Memory B cell (primary cell): Measurements from ENCODE around the gene EFNA5.
"Not testable (repeated sequence)": the region's sequence is repeated elsewhere in the genome, so short reads cannot be mapped to it uniquely, and the experiment has no call there.

Source experiments
- ATAC-seq: fragments of 150-1000 bp; cut with Tn5 transposase; 2 replicates; pipeline ENCODE4 v1.10.0; 2021; ENCODE audit warnings: low read depth, mild to moderate bottlenecking, moderate library complexity
- DNase-seq, 2 donors: peaks; one replicate each; pipeline ENCODE4 v3.0.0; 2022; ENCODE audit warnings: low spot score in 2 of 2
- H3K27ac Mint-ChIP-seq: one replicate; pipeline ENCODE4 v1.8.0; 2022; ENCODE audit warnings: mild to moderate bottlenecking, moderate library complexity, mixed read lengths
- H3K27me3 Mint-ChIP-seq: one replicate; pipeline ENCODE4 v1.8.0; 2022; ENCODE audit warnings: mixed read lengths
- H3K36me3 Mint-ChIP-seq: one replicate; pipeline ENCODE4 v1.8.0; 2022; ENCODE audit warnings: mild to moderate bottlenecking, mixed read lengths
- H3K4me1 Mint-ChIP-seq: one replicate; pipeline ENCODE4 v1.8.0; 2022; ENCODE audit warnings: mixed read lengths
- H3K4me3 Mint-ChIP-seq: one replicate; pipeline ENCODE4 v1.8.0; 2022; ENCODE audit warnings: mild to moderate bottlenecking, moderate library complexity, mixed read lengths
- H3K9me3 Mint-ChIP-seq: one replicate; pipeline ENCODE4 v1.8.0; 2022; ENCODE audit warnings: mixed read lengths

The EFNA5 gene

DNA sequence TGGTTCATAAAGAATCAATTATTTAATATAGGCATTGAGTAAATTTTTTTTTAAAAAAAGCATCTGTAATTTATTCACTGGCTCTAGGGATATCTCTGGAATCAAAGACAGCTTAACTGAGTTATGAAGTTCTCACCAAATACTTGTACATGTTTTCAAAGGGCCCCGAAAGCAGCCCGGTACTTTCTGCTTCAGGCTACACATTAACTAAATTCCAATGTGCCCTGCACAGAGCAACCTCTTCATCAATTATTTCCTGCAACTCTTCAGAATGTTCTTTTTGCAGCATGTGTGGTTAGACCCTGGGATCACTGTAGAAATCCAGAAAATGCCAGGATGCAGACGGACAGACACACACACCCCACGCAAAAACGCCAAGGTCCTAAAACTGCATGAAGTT lies 209.0 kb downstream of the EFNA5 start:
- DNase-seq = no peak
- Mint-ChIP-seq H3K4me3 (no peak overlapping the region), H3K36me3 (no peaks in the 10 kb centered on the region), H3K9me3 (no peaks in the 10 kb centered on the region), H3K4me1 (no peaks in the 10 kb centered on the region), H3K27ac (no peak overlapping the region), H3K27me3 (no peaks in the 10 kb centered on the region)
- no peak for ATAC-seq

GRCh38 chr5:107460789-107461188 lies 209.9 kb downstream of the EFNA5 start:
- Mint-ChIP-seq H3K27me3 (no peaks in the 10 kb centered on the region), H3K4me3 (no peak overlapping the region), H3K27ac (no peak overlapping the region), H3K4me1 (no peaks in the 10 kb centered on the region), H3K36me3 (no peaks in the 10 kb centered on the region), H3K9me3 (no peaks in the 10 kb centered on the region)
- ATAC-seq (no peak), DNase-seq (no peak)

- no peak for DNase-seq
- no peaks in the 10 kb centered on the region for H3K36me3 Mint-ChIP-seq
- H3K4me1 Mint-ChIP-seq = no peaks in the 10 kb centered on the region
- no peak overlapping the region for H3K4me3 Mint-ChIP-seq
- H3K27me3 Mint-ChIP-seq = no peaks in the 10 kb centered on the region
- H3K27ac Mint-ChIP-seq = no peak overlapping the region
- no peaks in the 10 kb centered on the region for H3K9me3 Mint-ChIP-seq
- ATAC-seq = no peak
Measured at GRCh38 chr5:107459605-107460004, 211.1 kb downstream of the EFNA5 start.

DNA sequence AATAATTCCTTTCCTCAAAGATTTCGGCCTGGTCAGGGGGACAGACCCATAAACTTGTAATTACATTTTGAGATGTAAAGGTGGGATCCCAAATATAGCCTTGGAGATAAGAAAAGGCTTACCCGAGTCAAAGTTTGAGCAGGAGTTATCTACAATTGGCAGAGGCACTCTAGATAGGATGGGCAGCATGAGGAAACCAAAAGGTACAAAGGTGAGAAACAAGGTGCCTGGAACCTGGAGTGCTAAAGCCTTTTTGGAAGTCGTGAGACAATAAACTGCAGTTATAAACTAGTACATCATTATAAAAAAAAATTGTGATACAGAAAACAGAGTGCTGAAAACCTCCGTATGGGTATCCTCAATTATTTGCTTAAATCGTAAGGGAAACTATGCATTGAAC lies 212.4 kb downstream of the EFNA5 start:
- no peaks in the 10 kb centered on the region for H3K4me1 Mint-ChIP-seq
- H3K4me3 Mint-ChIP-seq = no peak overlapping the region
- no peak overlapping the region for H3K27ac Mint-ChIP-seq
- H3K27me3 Mint-ChIP-seq = no peaks in the 10 kb centered on the region
- no peaks in the 10 kb centered on the region for H3K36me3 Mint-ChIP-seq
- no peak for DNase-seq
- ATAC-seq = no peak
- H3K9me3 Mint-ChIP-seq = no peaks in the 10 kb centered on the region

DNA sequence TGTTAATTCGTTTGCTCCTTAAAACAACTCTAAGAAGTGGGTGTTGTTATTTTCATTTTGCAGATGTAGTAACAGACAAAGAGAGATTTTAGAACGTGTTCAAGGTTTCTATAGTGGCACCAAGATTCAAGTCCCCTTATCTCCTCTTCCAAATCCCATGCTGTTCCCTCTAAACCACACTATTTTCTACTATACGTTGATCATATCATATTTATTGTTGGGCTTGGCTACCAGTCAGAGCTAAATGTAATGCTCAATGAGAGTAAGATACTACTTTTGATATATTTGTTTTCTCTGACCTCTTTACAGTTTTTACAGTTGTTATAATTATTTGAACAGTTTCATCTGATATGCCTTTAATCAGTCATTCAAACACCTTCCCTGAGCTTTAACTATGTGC lies 212.9 kb downstream of the EFNA5 start:
- H3K27ac Mint-ChIP-seq = no peak overlapping the region
- H3K36me3 Mint-ChIP-seq = no peaks in the 10 kb centered on the region
- no peaks in the 10 kb centered on the region for H3K4me1 Mint-ChIP-seq
- no peak overlapping the region for H3K4me3 Mint-ChIP-seq
- ATAC-seq = no peak
- no peak for DNase-seq
- no peaks in the 10 kb centered on the region for H3K9me3 Mint-ChIP-seq
- H3K27me3 Mint-ChIP-seq = no peaks in the 10 kb centered on the region

DNA sequence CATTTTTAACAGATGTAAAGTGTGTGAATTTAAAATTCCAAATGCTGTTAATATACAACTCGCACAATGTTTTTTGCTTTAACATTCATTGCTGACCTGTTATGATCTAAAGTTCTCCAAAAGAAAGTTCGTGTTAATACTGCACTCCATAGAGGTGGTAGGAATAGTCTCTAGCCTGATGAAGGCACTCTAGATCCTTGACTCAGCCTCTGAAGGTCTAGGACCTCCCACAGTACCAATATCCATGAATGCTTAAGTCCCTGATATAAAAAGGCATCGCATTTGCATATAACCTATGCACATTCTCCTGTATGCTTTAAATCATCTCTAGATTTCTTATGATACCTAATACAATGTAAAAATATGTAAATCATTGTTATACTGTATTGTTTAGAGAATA lies 213.6 kb downstream of the EFNA5 start:
- Mint-ChIP-seq H3K27me3 (no peaks in the 10 kb centered on the region), H3K36me3 (no peaks in the 10 kb centered on the region), H3K4me1 (no peaks in the 10 kb centered on the region), H3K9me3 (no peaks in the 10 kb centered on the region), H3K27ac (no peak overlapping the region), H3K4me3 (no peak overlapping the region)
- ATAC-seq (no peak), DNase-seq (no peak)

DNA sequence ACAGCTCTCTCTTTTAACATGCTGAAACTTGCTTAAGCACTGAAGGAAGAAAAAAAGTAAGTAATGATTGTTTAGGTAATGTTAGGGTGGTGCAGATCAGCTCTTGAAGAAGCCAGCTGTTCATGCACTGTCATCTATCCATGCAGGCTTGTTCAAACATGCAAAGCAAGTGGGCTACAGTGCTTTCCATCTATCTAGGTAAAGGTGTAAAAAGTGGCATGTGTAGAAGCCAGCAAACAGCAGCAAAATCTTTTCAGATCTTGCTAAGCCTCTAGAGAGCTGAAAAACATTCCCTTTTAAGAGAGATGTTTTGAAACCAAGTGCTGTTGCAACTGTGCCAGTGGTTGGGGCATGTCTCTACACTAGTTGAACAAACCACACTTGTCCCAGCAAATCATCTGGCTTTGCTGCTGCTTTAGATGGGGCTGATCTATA lies 214.4 kb downstream of the EFNA5 start:
- ATAC-seq = no peak

DNA sequence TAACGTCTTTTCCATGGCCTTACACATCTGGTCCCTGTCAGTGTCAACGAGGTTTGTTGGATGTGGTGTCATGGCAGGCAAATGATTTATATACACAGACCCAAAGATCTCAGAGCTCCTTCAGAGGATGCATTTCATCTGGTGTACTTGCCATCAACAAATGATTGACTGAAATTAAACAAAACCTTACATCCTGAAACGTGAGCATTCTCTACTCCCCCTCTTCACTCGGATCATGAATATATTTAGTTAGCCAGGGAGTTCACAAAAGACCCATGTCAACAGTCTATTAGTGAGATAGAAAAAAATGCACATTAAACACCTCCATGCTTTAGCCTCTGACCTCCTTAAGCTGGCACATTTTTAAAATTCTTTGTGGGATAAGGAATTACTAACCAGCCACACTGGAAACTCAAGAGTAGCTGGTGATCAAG lies 215.6 kb downstream of the EFNA5 start:
- ATAC-seq = no peak
- Mint-ChIP-seq H3K27me3 (no peaks in the 10 kb centered on the region), H3K4me3 (no peak overlapping the region), H3K4me1 (no peaks in the 10 kb centered on the region), H3K27ac (no peak overlapping the region), H3K9me3 (peaks cover 4% of the 10 kb centered on the region), H3K36me3 (no peaks in the 10 kb centered on the region)
- DNase-seq = no peak

More for the DNA sequence above, 214.4 kb downstream of the EFNA5 start:
- H3K9me3 Mint-ChIP-seq = peaks cover 4% of the 10 kb centered on the region
- no peak overlapping the region for H3K27ac Mint-ChIP-seq
- H3K4me1 Mint-ChIP-seq = no peaks in the 10 kb centered on the region
- H3K36me3 Mint-ChIP-seq = no peaks in the 10 kb centered on the region
- H3K27me3 Mint-ChIP-seq = no peaks in the 10 kb centered on the region
- no peak for DNase-seq
- no peak overlapping the region for H3K4me3 Mint-ChIP-seq

DNA sequence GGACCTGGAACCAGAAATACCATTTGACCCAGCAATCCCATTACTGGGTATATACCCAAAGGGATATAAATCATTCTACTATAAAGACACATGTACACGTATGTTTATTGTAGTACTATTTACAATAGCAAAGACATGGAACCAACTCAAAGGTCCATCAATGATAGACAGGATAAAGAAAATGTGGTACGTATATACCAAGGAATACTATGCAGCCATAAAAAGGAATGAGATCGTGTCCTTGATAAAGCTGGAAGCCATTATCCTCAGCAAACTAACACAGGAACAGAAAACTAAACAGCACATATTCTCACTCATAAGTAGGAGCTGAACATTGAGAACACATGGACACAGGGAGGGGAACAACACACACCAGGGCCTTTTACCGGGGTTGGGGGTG lies 218.9 kb downstream of the EFNA5 start:
- H3K36me3 Mint-ChIP-seq, H3K4me3 Mint-ChIP-seq, ATAC-seq, H3K27ac Mint-ChIP-seq, H3K9me3 Mint-ChIP-seq, DNase-seq, H3K4me1 Mint-ChIP-seq, H3K27me3 Mint-ChIP-seq: not testable (repeated sequence)

DNA sequence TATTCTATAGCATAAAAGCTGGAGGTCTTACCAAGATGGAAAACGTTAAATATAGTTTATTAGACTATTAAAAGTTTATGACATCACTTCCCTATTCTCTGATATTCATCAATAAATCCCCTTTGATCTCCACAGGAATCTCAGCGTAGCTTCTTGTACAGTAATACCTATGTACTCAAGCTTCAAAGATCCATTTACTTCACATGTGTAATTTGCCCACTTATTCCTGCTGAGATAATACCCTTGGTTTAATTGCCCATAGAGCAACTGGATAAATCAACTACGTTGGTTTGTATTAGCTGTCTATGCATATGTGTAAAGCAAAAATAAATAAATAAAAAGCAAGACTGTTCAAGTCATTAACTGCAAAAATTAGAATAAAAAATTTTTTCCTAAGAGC lies 219.7 kb downstream of the EFNA5 start:
- DNase-seq = no peak
- H3K36me3 Mint-ChIP-seq = no peaks in the 10 kb centered on the region
- H3K27ac Mint-ChIP-seq = no peak overlapping the region
- H3K27me3 Mint-ChIP-seq = no peaks in the 10 kb centered on the region
- no peak for ATAC-seq
- H3K4me1 Mint-ChIP-seq = no peaks in the 10 kb centered on the region
- H3K9me3 Mint-ChIP-seq = peaks cover 4% of the 10 kb centered on the region
- no peak overlapping the region for H3K4me3 Mint-ChIP-seq

- no peak overlapping the region for H3K27ac Mint-ChIP-seq
- no peak overlapping the region for H3K4me3 Mint-ChIP-seq
- DNase-seq (no peak), ATAC-seq (no peak)
- H3K9me3 Mint-ChIP-seq = peaks cover 4% of the 10 kb centered on the region
- H3K27me3 Mint-ChIP-seq = no peaks in the 10 kb centered on the region
- no peaks in the 10 kb centered on the region for H3K36me3 Mint-ChIP-seq
- no peaks in the 10 kb centered on the region for H3K4me1 Mint-ChIP-seq
Measured at GRCh38 chr5:107450531-107450930, 220.2 kb downstream of the EFNA5 start.

DNA sequence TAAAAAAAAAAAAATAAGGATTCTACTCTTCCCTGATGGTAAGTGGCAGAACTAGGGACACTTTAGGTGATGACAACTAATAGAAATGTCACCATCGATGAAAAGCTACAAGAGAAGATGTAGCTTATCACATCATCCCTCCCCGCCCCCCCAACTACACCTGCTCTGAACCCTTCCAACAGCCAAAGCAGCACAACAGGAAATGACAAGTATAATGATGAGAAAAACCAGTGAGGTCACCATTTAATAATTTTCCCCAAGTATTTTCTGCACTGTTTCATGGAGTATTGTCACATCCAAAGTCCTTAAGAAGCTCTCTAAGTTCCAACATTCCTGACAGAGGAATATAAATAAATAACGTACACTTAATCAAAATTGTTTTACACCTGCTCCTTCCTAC lies 221.4 kb downstream of the EFNA5 start:
- no peaks in the 10 kb centered on the region for H3K36me3 Mint-ChIP-seq
- no peak overlapping the region for H3K27ac Mint-ChIP-seq
- H3K4me1 Mint-ChIP-seq = no peaks in the 10 kb centered on the region
- no peaks in the 10 kb centered on the region for H3K27me3 Mint-ChIP-seq
- H3K4me3 Mint-ChIP-seq = no peak overlapping the region
- ATAC-seq = no peak
- no peak for DNase-seq
- peaks cover 4% of the 10 kb centered on the region for H3K9me3 Mint-ChIP-seq

- Mint-ChIP-seq H3K36me3 (no peaks in the 10 kb centered on the region), H3K27me3 (no peaks in the 10 kb centered on the region), H3K4me3 (no peak overlapping the region), H3K27ac (no peak overlapping the region), H3K9me3 (peaks cover 4% of the 10 kb centered on the region), H3K4me1 (no peaks in the 10 kb centered on the region)
- no peak for DNase-seq
- no peak for ATAC-seq
Measured at GRCh38 chr5:107447587-107447986, 223.2 kb downstream of the EFNA5 start.

DNA sequence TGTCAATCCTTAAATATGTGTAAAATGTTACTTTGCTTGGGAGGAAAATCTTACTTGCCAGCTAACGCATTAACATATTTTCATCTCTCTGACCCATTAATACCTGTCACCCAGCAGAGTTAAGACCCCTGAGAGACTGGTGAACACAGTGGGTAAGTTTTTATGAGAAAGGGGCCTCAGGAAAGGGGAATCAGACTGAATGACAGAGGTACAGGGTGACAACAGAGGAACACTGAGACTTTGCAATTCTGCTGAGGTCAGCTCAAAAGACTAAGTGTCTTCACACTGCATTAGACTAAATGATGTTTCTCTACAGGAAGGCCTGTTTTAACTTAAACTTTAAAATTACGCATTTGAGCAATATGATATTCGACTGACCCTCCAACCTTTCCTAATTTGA lies 223.8 kb downstream of the EFNA5 start:
- Mint-ChIP-seq H3K4me1 (no peaks in the 10 kb centered on the region), H3K4me3 (no peak overlapping the region), H3K36me3 (no peaks in the 10 kb centered on the region), H3K27me3 (no peaks in the 10 kb centered on the region), H3K9me3 (peaks cover 4% of the 10 kb centered on the region), H3K27ac (no peak overlapping the region)
- DNase-seq (no peak), ATAC-seq (no peak)

GRCh38 chr5:107444300-107444699 lies 226.4 kb downstream of the EFNA5 start:
- H3K36me3 Mint-ChIP-seq = no peaks in the 10 kb centered on the region
- H3K9me3 Mint-ChIP-seq = no peaks in the 10 kb centered on the region
- ATAC-seq (no peak), DNase-seq (no peak)
- no peaks in the 10 kb centered on the region for H3K4me1 Mint-ChIP-seq
- H3K27me3 Mint-ChIP-seq = peaks cover 2% of the 10 kb centered on the region
- H3K27ac Mint-ChIP-seq = no peak overlapping the region
- no peak overlapping the region for H3K4me3 Mint-ChIP-seq

DNA sequence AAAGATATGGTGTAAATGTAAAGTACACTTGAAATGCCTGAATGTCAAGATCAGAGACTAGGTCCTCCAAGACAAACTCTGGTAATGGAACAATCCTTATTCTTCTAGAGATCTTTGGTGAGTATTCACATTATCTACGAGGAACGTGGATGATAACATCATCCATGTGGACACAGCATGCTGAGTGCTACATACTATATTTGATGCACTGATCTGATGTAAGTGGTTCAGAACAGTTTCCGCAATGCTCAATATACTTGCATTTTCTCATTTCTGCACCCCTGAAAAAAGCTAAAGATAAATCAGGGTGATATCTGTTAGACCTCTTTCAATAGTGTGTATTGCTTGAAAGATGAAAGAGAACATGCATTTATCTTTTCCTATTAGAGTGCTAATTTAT lies 226.8 kb downstream of the EFNA5 start:
- DNase-seq (no peak), ATAC-seq (no peak)
- no peak overlapping the region for H3K27ac Mint-ChIP-seq
- no peaks in the 10 kb centered on the region for H3K36me3 Mint-ChIP-seq
- H3K4me1 Mint-ChIP-seq = no peaks in the 10 kb centered on the region
- H3K27me3 Mint-ChIP-seq = peaks cover 2% of the 10 kb centered on the region
- H3K9me3 Mint-ChIP-seq = peaks cover under 1% of the 10 kb centered on the region
- H3K4me3 Mint-ChIP-seq = no peak overlapping the region
